HepG2 (cell line): ENCODE results near the gene GATB. TPM values are rescaled to one million over a fixed set of nuclear protein-coding genes. Genes with fewer than 3 reads are reported as not detected.
A peak's percentile ranks its signal among the peaks of the same experiment; 100 is the strongest.

Experiments
- BCLAF1 ChIP-seq: fragments of 450-650 bp; IDR thresholded peaks from 2 replicates; pipeline ENCODE4 v1.6.1; 2017; ENCODE audit warnings: mild to moderate bottlenecking
- ETS1 ChIP-seq: sonication (generic); formaldehyde crosslinking; IDR thresholded peaks from 2 replicates; pipeline ENCODE4 v1.4.0; 2020; ENCODE audit warnings: missing genetic modification reagents
- SALL2 ChIP-seq: sonication (generic); formaldehyde crosslinking; IDR thresholded peaks from 2 replicates; pipeline ENCODE4 v1.8.1; 2023; ENCODE audit warnings: mild to moderate bottlenecking, missing genetic modification reagents, inconsistent platforms
- TBP ChIP-seq: sonication (generic); formaldehyde crosslinking; IDR thresholded peaks from 2 replicates; pipeline ENCODE4 v1.5.0; 2020; ENCODE audit warnings: missing genetic modification reagents
- THAP11 ChIP-seq: IDR thresholded peaks from 2 replicates; pipeline ENCODE4 v1.6.1; 2016; ENCODE audit warnings: missing biosample characterization, missing genetic modification reagents
- TRAFD1 ChIP-seq: sonication (generic); formaldehyde crosslinking; IDR thresholded peaks from 2 replicates; pipeline ENCODE4 v1.5.1; 2020; ENCODE audit warnings: missing genetic modification reagents, mild to moderate bottlenecking, borderline replicate concordance
- ZBTB34 ChIP-seq: sonication (generic); formaldehyde crosslinking; IDR thresholded peaks from 2 replicates; pipeline ENCODE4 v1.8.0; 2022; ENCODE audit warnings: mild to moderate bottlenecking, missing genetic modification reagents
- ZBTB40 ChIP-seq, 2 experiments: fragments of 450-650 bp in 1 of 2; sonication (generic) in 1 of 2; formaldehyde crosslinking in 1 of 2; IDR thresholded peaks; 2 replicates each; pipeline versions ENCODE4 v1.6.1 to v1.8.0; 2016 to 2022; ENCODE audit warnings: antibody characterized with exemption in 1 of 2, mild to moderate bottlenecking in 1 of 2, missing genetic modification reagents in 1 of 2
- ZNF678 ChIP-seq: sonication (generic); formaldehyde crosslinking; IDR thresholded peaks from 2 replicates; pipeline ENCODE4 v1.4.0; 2020; ENCODE audit warnings: mild to moderate bottlenecking, missing genetic modification reagents
- ZSCAN12 ChIP-seq: sonication (generic); formaldehyde crosslinking; IDR thresholded peaks from 2 replicates; pipeline ENCODE4 v1.9.0; 2021; ENCODE audit warnings: mild to moderate bottlenecking, missing genetic modification reagents
- polyA plus RNA-seq, 8 experiments: library from polyadenylated mRNA; depleted of rRNA in 3 of 8; stranded (reverse) in 7 of 8; unstranded in 1 of 8; fragments of >200 nt; fragmentation: Illumina TruSeq in 4 of 8; extraction: Trizol in 4 of 8; gene quantifications; 2 replicates each; pipeline versions ENCODE4 v1.2.1 to v1.2.3, GENCODE V29; 2011 to 2016; ENCODE audit warnings: low read depth in 4 of 8, missing spikeins in 1 of 8, mixed read lengths in 1 of 8; ENCODE audit not compliant: insufficient read depth in 1 of 8
- total RNA-seq, 5 experiments: library from RNA; depleted of rRNA; stranded (reverse); fragments of >200 nt; fragmentation: Illumina TruSeq; extraction: Trizol; gene quantifications; 2 replicates each; pipeline ENCODE4 v1.2.3, GENCODE V29; 2016; ENCODE audit warnings: low read depth in 1 of 5

Gene GATB
- total and polyA plus RNA-seq, 2 of the 13 experiments (the other 11 are each of a cell fraction or from before 2014, with no cell fraction given), result 32.3 to 32.4 TPM

GRCh38 chr4:151760712-151761661 is at the start of gene GATB (continued):
- TF ChIP-seq ZBTB40 (IDR thresholded peaks at IDR 0.05), result peak; percentile 47
- TF ChIP-seq ZBTB40 (CRISPR knock-in tag; IDR thresholded peaks at IDR 0.05), result 0 out of 2 replicates have a peak, but pooled peaks have one; percentile 38
- no peak for TF ChIP-seq SALL2 (CRISPR knock-in tag)
- no peak for TF ChIP-seq ZBTB34 (CRISPR knock-in tag)
- TF ChIP-seq THAP11 (CRISPR knock-in tag), result peak; percentile 98
- no peak for TF ChIP-seq ETS1 (CRISPR knock-in tag)
- no peak for TF ChIP-seq ZNF678 (CRISPR knock-in tag)
- no peak for TF ChIP-seq ZSCAN12
- no peak for TF ChIP-seq TBP (CRISPR knock-in tag)
- TF ChIP-seq TRAFD1 (CRISPR knock-in tag), result no peak
- no peak for TF ChIP-seq BCLAF1
